ENCODE results near the gene ATRX. TPM values are rescaled to one million over a fixed set of nuclear protein-coding genes. Genes with fewer than 3 reads are reported as not detected.

ATRX gene
- total RNA-seq, 1 donor from 2014 or later: 83.4 TPM

DNA sequence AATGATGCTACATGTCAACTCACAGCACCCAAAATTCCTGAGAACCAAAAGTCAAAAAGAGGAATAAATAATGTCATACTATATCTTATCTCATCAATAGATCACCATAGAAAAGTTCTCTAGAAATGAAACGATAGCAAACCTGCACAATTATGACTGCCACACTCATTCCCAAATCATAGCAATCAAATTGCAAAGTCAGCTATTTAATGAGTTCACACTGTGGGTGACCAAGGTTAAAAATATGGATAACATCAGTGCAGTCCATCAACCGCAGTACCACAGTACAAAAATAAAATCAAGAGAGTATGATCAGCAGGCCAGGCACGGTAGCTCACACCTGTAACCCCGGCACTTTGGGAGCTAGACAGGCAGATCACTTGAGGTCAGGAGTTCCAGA is 62.3 kb downstream of the ATRX start:
- TF ChIP-seq, protein P1, sequence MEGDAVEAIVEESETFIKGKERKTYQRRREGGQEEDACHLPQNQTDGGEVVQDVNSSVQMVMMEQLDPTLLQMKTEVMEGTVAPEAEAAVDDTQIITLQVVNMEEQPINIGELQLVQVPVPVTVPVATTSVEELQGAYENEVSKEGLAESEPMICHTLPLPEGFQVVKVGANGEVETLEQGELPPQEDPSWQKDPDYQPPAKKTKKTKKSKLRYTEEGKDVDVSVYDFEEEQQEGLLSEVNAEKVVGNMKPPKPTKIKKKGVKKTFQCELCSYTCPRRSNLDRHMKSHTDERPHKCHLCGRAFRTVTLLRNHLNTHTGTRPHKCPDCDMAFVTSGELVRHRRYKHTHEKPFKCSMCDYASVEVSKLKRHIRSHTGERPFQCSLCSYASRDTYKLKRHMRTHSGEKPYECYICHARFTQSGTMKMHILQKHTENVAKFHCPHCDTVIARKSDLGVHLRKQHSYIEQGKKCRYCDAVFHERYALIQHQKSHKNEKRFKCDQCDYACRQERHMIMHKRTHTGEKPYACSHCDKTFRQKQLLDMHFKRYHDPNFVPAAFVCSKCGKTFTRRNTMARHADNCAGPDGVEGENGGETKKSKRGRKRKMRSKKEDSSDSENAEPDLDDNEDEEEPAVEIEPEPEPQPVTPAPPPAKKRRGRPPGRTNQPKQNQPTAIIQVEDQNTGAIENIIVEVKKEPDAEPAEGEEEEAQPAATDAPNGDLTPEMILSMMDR (IDR thresholded peaks at IDR 0.05): no peak
- Histone ChIP-seq H3K4me3 (no peak overlapping the region), H3K9me3 (no peaks in the 10 kb centered on the region), H3K27ac (no peak overlapping the region), H3K36me3 (no peaks in the 10 kb centered on the region), H3K4me1 (no peaks in the 10 kb centered on the region), H3K27me3 (no peaks in the 10 kb centered on the region)
- no peak for DNase-seq
- no peak for ATAC-seq
- intact Hi-C loops (cut with DNase I): no loop called here

DNA sequence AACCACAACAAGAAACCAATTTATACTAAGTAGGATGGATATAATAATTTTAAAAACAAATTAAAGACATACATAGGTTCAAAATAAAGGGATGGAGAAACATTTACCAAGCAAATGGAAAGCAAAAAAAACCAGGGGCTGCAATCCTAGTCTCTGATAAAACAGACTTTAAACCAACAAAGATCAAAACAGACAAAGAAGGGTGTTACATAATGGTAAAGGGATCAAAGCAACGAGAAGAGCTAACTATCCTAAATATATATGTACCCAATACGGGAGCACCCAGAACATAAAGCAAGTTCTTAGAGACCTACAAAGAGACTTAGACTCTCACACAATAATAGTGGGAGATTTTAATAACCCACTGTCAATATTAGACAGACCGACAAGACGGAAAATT is 66.6 kb downstream of the ATRX start:
- Histone ChIP-seq H3K27ac (no peak overlapping the region), H3K4me1 (no peaks in the 10 kb centered on the region), H3K9me3 (no peaks in the 10 kb centered on the region), H3K4me3 (no peak overlapping the region), H3K36me3 (no peaks in the 10 kb centered on the region), H3K27me3 (no peaks in the 10 kb centered on the region)
- no peak for DNase-seq
- intact Hi-C loops (cut with DNase I): no loop called here
- no peak for ATAC-seq
- TF ChIP-seq, protein P1 (IDR thresholded peaks at IDR 0.05): no peak

DNA sequence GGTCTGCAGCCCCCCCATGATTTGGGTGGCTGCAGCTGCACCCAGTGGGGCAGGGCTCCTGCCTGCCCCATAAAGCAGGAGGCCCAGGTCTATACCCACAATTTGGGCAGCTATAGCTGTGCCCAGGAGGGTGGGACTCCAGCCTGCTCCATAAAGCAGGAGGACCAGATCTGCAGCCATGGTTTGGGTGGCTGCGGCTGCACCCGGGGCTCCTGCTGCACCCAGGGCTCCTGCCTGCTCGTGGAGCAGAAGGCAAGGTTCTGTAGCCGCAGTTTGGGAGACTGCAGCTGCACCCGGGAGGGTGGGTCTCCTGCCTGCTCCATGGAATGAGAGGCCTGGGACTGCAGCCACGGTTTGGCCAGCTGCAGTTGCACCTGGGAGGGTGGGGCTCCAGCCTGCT is 81.1 kb downstream of the ATRX start:
- no peak overlapping the region for H3K27ac ChIP-seq
- H3K27me3 ChIP-seq: no peaks in the 10 kb centered on the region
- DNase-seq: no peak
- ATAC-seq: no peak
- H3K9me3 ChIP-seq: no peaks in the 10 kb centered on the region
- TF ChIP-seq, protein P1 (IDR thresholded peaks at IDR 0.05): no peak
- no peaks in the 10 kb centered on the region for H3K4me1 ChIP-seq
- no peaks in the 10 kb centered on the region for H3K36me3 ChIP-seq
- intact Hi-C loops (cut with DNase I): no loop called here
- H3K4me3 ChIP-seq: no peak overlapping the region

DNA sequence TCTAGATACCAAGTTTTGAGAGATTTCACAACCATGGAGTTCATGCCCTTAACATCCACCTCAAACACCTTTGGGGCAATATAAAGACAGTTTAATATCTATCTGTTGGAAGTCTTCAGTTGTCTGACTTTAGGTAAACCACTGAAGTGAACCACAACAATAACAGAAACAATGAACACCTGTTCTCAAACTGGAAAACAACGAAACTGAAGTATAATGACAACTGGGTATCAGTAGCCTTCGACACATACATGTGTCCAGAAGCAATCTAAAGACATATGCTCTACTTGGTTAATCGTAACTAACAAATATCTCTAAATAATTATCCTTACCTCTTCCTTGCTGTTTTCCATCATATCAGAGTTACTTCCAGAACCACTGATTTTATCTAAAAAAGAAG is 87.8 kb downstream of the ATRX start:
- TF ChIP-seq, protein P1 (IDR thresholded peaks at IDR 0.05): no peak
- Histone ChIP-seq H3K27ac (no peak overlapping the region), H3K4me1 (no peaks in the 10 kb centered on the region), H3K9me3 (no peaks in the 10 kb centered on the region), H3K27me3 (no peaks in the 10 kb centered on the region), H3K36me3 (no peaks in the 10 kb centered on the region), H3K4me3 (no peak overlapping the region)
- intact Hi-C loops (cut with DNase I): no loop called here
- DNase-seq: no peak
- no peak for ATAC-seq

DNA sequence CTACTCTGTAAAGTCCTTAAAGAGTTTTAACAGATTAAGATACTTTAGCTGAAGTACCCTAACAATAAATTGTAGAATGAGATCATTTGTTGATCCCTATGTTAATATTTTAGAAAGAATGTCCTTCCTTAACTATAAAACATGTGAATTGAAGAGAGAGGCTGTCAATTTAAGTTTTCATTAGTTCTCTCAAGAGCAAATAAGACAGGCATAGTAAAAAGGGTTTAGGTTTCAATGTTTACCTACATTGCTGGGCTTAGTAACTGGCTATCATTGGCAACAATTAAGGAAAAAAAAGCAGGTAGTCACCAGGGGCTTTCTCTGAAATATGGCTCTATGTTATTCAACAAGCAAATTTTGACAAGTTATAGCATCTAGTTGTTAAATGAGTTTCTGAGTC is 91.5 kb downstream of the ATRX start:
- no peaks in the 10 kb centered on the region for H3K27me3 ChIP-seq
- no peak for ATAC-seq
- TF ChIP-seq, protein P1 (IDR thresholded peaks at IDR 0.05): no peak
- H3K27ac ChIP-seq: no peak overlapping the region
- no peaks in the 10 kb centered on the region for H3K4me1 ChIP-seq
- intact Hi-C loops (cut with DNase I): no loop called here
- no peak overlapping the region for H3K4me3 ChIP-seq
- no peaks in the 10 kb centered on the region for H3K9me3 ChIP-seq
- H3K36me3 ChIP-seq: no peaks in the 10 kb centered on the region
- no peak for DNase-seq

DNA sequence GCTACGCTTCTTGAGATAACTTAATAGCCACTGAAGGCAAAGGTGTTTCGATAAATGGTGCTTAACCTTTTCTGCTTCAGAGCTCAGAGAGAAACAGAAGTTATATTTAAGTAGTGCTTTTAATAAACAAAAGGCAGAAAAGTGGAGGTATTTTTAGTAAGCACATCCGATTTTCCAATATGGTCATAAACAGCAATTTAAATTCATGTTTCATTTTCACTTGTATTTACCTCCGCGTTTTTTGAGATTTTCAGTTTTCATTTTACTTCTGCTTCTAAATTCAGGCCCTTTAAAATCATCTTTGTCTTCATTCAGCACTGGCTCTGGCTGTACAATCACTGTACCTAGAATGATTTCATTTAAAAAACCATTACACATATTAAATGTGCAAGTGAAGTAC is 92.4 kb downstream of the ATRX start:
- H3K9me3 ChIP-seq: no peaks in the 10 kb centered on the region
- H3K4me3 ChIP-seq: no peak overlapping the region
- DNase-seq: no peak
- no peak overlapping the region for H3K27ac ChIP-seq
- H3K27me3 ChIP-seq: no peaks in the 10 kb centered on the region
- H3K36me3 ChIP-seq: no peaks in the 10 kb centered on the region
- H3K4me1 ChIP-seq: no peaks in the 10 kb centered on the region
- TF ChIP-seq, protein P1 (IDR thresholded peaks at IDR 0.05): no peak
- ATAC-seq: no peak
- intact Hi-C loops (cut with DNase I): no loop called here

Measured in upper lobe of right lung (tissue), 1 donor.